ENCODE results near the gene TRMT11. TPM values are rescaled to one million over a fixed set of nuclear protein-coding genes. Genes with fewer than 3 reads are reported as not detected.

The TRMT11 gene
- total and polyA plus RNA-seq, 2 of the 8 experiments (the other 6 are each of a cell fraction or from before 2014, with no cell fraction given): 19.7 to 32.4 TPM

DNA sequence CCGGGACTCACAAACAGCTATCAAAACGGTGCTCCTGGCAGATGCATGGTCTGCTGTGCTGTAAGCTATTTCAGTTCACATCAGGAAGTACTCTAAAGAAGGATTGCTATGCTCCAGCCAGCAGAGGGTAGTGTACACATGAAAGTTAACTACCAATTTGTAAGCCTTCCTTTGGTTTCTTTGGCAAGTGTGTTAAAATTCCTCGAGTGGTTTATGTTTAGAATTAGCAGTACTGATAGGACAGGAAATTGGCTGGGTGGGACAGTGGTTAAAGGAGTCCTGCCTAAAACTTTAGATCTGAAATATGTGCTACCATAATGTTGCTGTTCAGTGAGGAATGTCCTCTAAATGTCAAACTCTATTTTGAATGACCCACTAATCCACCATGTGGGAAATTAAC is 47.4 kb downstream of the TRMT11 start:
- Histone ChIP-seq H3K18ac (ENCODE audit: extremely low read depth, low read length) (no peak overlapping the region), H2BK12ac (ENCODE audit: low read depth, low read length) (no peak overlapping the region), H3K79me2 (ENCODE audit: control insufficient read depth in 1 of 2, insufficient read depth in 2 of 2, low read length in 2 of 2) (peaks cover 0 to 2% of the 10 kb centered on the region in 2 experiments; a peak in 1 of 4 replicates), H3K56ac (replicated peaks; ENCODE audit: insufficient read length, low read depth, low read length) (no peak overlapping the region), H3K27ac (ENCODE audit: low read depth, low read length) (no peak overlapping the region), H3K14ac (ENCODE audit: insufficient read length) (no peak overlapping the region), H3K4me2 (ENCODE audit: insufficient read depth in 1 of 2, low read depth in 2 of 2, low read length in 2 of 2) (no peak overlapping the region), H2AFZ (ENCODE audit: low read length) (no peak overlapping the region), H3K23ac (ENCODE audit: insufficient read length) (no peak overlapping the region), H3K79me1 (ENCODE audit: low read depth, low read length) (no peaks in the 10 kb centered on the region), H3K4ac (replicated peaks; ENCODE audit: insufficient read length, low read depth, low read length) (no peak overlapping the region), H3K27me3 (replicated peaks in 1 of 4; ENCODE audit: control insufficient read depth in 3 of 4, extremely low read depth in 1 of 4, insufficient read depth in 3 of 4, low read length in 3 of 4) (no peaks in the 10 kb centered on the region), H2BK20ac (ENCODE audit: low read length) (no peak overlapping the region), H4K5ac (ENCODE audit: insufficient read length, low read depth, low read length) (no peak overlapping the region), H2AK5ac (ENCODE audit: low read depth, low read length) (no peak overlapping the region), H3K9me3 (ENCODE audit: insufficient read depth in 2 of 2, low read depth in 1 of 2, low read length in 1 of 2) (no peaks in the 10 kb centered on the region), H2BK5ac (ENCODE audit: low read depth, low read length) (no peak overlapping the region), H2BK15ac (ENCODE audit: low read length) (no peak overlapping the region), H4K8ac (ENCODE audit: extremely low read depth, insufficient read depth, low read length) (no peak overlapping the region), H2BK120ac (replicated peaks; ENCODE audit: low read depth, low read length) (no peak overlapping the region), H4K91ac (replicated peaks; ENCODE audit: insufficient read length, low read length) (no peak overlapping the region), H3K4me1 (replicated peaks in 1 of 4; ENCODE audit: control insufficient read depth in 3 of 4, insufficient read depth in 4 of 4, low read length in 3 of 4) (no peaks in the 10 kb centered on the region; a peak in 2 of 7 replicates), H4K20me1 (replicated peaks in 1 of 2; ENCODE audit: control insufficient read depth in 1 of 2, insufficient read depth in 2 of 2, low read length in 2 of 2) (no peaks in the 10 kb centered on the region), H3K23me2 (ENCODE audit: low read depth, low read length) (no peaks in the 10 kb centered on the region), H3K9ac (replicated peaks in 1 of 4; ENCODE audit: extremely low read depth in 1 of 4, low read depth in 3 of 4, low read length in 3 of 4) (no peak overlapping the region), H3K4me3 (ENCODE audit: extremely low read depth in 1 of 4, insufficient read depth in 2 of 4, low read depth in 3 of 4, low read length in 4 of 4) (no peak overlapping the region), H3K36me3 (ENCODE audit: control insufficient read depth in 2 of 4, insufficient read depth in 4 of 4, low read length in 3 of 4) (peaks cover 0 to 8% (median 4%) of the 10 kb centered on the region in 4 experiments; a peak in 4 of 8 replicates)
- ChIA-PET POLR2A (ENCODE audit: partially characterized antibody) (interaction anchor here (2.1 kb wide), 1 partner anchor 23 kb away, joined by 6 read pairs; no protein-coding TSS in a partner anchor), CTCF (ENCODE audit: partially characterized antibody) (interaction anchor here (0.6 to 1.4 kb wide), 21 partner anchors 12 to 1088 kb away, joined by 3 to 10 read pairs (median 3); no protein-coding TSS in a partner anchor)
- TF ChIP-seq BRCA1 (IDR thresholded peaks at IDR 0.05; ENCODE audit: low read depth, low read length) (no peak), RAD21 (IDR thresholded peaks at IDR 0.05 in 1 of 2, conservative IDR thresholded peaks at IDR 0.05 in 1 of 2; ENCODE audit: low read depth in 2 of 2, low read length in 2 of 2) (peak; percentile 71 to 75), JUN (IDR thresholded peaks at IDR 0.05; ENCODE audit: low read depth, low read length) (no peak), CTCF (IDR thresholded peaks at IDR 0.05; ENCODE audit: control extremely low read depth in 1 of 3, insufficient read depth in 1 of 3, low read depth in 1 of 3, low read length in 3 of 3) (peak in 2 of 3 experiments; percentile 48 to 66; a peak in 3 of 4 replicates), PHF8 (conservative IDR thresholded peaks at IDR 0.05; ENCODE audit: low read depth, low read length) (no peak), TBP (IDR thresholded peaks at IDR 0.05; ENCODE audit: low read depth, low read length) (no peak), POLR2A (IDR thresholded peaks at IDR 0.05; ENCODE audit: control extremely low read depth in 1 of 2, low read depth in 2 of 2, low read length in 2 of 2) (no peak), SRF (IDR thresholded peaks at IDR 0.05; ENCODE audit: low read depth, low read length) (no peak)
- 85% methylated on average over 3 of the region's 3 CpGs; no CpG with 5 or more reads in 1 of the 2 experiments for WGBS, 2 experiments (ENCODE audit: extremely low coverage in 1 of 2, insufficient coverage in 1 of 2, insufficient read length in 1 of 2, insufficient replicate concordance in 2 of 2, low coverage in 1 of 2, low lambda C conversion rate in 2 of 2, missing lambda C conversion rate in 1 of 2)
- FAIRE-seq: peak; percentile 80
- no peak for DNase-seq (ENCODE audit: low read depth in 1 of 2, low spot score in 2 of 2)
